Measurements from ENCODE around the gene SMCHD1.

GRCh38 chr18:2642771-2643170 is 12.8 kb upstream of the SMCHD1 start:
- no peak for TF ChIP-seq CTCF (IDR thresholded peaks at IDR 0.05)
- no peak for TF ChIP-seq POLR2A (IDR thresholded peaks at IDR 0.05)

Measured in right lobe of liver (tissue), 4 donors.